HG03520 (cell line): ENCODE results near the gene RTL9.
"Not testable (repeated sequence)": the region's sequence is repeated elsewhere in the genome, so short reads cannot be mapped to it uniquely, and the experiment has no call there.

Experiments used
- ATAC-seq: cut with Tn5 transposase; IDR thresholded peaks from one replicate; pipeline ENCODE4 v1.9.1; 2021; ENCODE audit warnings: mild to moderate bottlenecking, moderate library complexity; ENCODE audit not compliant: unreplicated experiment

RTL9 gene

DNA sequence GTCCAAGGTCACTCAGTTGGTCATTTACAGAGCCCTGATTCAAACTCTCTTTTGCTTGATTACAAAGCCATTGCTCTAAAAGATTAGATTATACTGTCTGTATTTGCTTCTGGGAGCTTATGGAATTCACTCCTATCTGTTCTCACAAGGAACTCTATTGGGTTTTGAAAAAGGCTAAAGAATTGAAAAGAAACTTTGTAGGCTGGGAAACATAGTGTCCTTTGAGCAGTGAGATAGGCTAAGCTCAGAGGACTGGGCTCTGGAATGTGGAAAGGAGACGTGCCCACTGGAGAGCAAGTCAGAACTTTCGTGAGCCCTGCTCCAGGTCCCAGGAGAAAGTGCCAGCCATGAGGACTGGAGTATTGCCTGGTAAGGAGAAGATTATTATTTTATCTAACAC, at the start of gene RTL9:
Gene RTL9 (plus strand): TSS at position 301 of the 400 bp plus-strand sequence. CDS start 91,770 bp downstream, outside the sequence.
- no peak for ATAC-seq

DNA sequence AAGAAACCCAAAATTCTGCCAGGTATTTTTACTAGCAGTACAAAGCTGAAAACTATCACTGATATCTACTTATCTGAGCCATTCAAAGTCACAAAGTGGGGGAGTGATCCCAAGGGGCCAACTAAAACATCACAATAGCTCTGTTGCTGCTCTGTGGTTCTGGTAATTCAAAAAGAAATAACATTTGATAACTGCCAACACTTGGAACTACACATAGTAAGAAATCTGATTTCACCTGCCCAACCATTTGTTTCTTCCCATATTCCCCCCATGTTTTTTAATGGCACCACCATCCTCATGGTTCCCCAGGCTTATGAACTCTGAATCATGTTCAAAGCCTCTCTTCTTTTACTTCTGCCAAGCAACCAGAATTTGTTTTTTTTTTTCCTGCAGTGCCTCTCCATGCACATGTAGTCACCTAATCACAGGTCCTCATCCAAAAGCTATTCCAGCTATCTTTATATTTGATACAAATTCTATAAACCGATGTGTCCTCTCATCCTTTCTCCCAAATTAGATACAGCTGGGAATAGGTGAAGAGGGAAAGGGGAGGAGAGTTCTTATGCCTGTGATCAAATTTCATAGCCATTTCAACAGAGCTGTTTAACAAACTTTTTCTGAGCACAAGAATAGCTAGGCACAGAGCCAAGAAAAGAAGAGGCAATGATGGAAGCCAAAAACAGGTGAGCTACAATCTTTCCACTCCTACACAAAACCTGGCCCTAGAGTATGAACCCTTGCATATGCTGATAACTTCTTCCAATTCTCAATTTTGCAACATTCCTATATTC, 48.5 kb upstream of the RTL9 start:
- no peak for ATAC-seq

GRCh38 chrX:110310896-110311295, 47.8 kb upstream of the RTL9 start:
- peak; percentile 76 for ATAC-seq

DNA sequence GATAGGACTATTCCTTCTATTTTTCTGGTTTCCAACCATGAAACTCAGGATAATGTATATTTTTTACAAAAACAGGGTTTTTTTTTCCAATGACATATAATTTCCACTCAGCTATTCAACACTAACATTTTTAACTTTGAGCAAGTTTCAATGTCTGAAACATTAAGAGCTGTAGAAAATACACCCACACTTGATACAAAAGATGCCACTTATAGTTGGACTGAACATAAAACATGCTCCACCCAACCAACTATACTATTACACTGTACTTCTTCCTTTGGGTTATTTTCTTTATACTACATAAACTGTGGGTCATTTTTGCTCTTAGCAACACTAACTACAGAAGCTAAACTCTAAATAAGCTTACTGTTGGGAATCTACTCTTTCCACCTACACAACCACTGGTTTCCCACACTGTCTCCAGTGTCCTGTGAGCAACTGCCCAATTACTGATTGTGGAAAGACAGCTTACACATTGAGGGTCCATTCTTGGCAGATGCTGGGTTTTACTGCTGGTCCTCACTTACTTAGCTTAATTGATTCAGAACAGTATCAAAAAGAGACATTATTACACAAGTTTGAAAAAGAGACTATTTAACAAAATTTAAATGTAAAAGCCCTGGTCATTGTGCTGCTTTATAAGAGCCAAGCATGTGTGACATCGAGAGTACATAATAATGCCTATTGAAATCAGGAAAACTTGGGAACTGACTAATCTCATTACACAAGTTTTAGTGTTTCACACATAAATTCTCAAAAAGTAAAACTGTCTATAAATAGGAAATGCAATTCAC, 47.0 kb upstream of the RTL9 start:
- no peak for ATAC-seq

- ATAC-seq, result no peak
Measured at GRCh38 chrX:110315551-110315950, 43.1 kb upstream of the RTL9 start.

DNA sequence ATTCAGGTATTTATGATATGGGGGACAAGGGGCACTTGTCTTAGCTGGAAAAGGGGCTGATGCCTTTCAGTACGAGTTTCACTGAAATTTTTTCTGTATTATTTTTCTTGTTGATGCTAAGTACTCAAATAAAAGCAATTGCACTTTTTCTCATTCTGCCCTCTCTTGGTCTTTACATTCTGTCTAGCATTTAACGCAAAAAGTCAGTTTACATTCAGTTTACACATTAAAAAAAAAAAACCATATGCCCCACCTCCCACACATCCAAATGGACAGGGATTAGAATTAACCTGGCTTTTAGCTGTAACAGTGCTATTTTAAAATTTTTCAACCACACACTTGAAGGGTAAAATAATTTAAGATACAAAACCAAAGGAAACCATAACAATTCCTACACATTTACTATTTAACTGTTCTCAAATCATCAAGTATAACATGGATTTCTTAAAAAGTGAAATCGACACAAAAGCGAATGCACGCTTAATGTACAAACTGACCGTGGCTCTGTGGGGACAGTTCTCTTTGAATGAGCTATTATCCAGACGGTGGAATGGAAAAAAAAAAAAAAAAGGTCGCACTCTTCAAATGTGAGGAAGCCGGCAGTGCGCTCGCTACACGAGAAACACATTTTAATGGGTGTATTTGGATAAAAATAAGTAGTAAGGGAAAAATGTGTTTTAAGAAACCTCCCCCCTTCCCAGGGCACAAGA, 42.1 kb upstream of the RTL9 start:
- ATAC-seq, result no peak

- peak; percentile 25 for ATAC-seq
Measured at GRCh38 chrX:110317061-110317819, 41.4 kb upstream of the RTL9 start.

GRCh38 chrX:110317820-110318663, 40.6 kb upstream of the RTL9 start, which contains the start of gene AMMECR1:
TSS of gene AMMECR1 (minus strand) at chrX:110318085. CDS start at chrX:110318071, 14 bp downstream.
- peak; percentile 59 for ATAC-seq

- peak; percentile 23 for ATAC-seq
Measured at GRCh38 chrX:110318664-110318968, 40.0 kb upstream of the RTL9 start.

DNA sequence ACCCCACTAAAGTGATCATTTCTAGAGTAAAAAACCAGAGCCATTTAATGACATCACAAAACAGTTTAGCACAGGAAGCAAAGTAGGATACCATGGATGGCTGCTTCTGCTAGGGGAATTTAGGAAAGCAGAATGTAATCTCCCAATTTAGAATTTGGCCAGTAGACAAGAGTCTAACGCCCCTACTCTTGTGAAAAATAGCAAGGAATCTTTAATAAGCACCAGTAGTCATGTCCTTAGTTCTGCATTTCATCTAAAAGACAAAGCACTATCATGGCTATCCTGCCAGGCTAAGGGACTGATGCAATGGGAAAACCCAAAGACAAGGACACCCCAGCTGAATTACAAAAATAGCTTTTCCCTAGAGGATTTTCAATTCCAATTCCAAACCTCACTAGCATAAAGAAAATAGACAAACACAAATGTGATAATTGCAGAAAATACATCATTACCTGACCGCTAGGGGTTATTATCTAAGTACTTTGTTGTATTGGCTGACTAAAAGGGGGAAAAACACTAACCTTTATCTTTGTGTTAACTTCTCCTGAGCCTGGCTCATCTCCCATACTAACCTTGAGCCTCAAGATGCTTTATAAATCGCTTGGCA, 38.2 kb upstream of the RTL9 start:
- ATAC-seq, result no peak

DNA sequence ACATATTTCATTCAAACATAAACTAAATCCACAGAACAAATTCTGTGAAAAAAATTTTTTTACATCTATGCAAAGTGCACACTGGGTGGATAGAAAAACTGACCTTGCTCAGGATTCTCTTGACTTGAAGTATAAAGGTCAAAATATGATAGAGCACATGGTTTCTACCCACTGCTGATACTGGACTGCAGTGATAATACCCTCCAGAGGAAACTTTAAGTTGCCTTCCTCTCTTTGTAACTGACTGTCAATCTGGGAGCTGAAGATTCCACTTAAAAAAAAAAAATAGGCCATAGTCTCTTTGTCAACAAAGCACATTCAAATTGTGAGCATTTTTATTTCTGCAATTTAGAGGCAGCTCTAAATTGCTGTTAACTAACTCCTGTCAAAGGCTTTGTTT, 37.6 kb upstream of the RTL9 start:
- no peak for ATAC-seq

DNA sequence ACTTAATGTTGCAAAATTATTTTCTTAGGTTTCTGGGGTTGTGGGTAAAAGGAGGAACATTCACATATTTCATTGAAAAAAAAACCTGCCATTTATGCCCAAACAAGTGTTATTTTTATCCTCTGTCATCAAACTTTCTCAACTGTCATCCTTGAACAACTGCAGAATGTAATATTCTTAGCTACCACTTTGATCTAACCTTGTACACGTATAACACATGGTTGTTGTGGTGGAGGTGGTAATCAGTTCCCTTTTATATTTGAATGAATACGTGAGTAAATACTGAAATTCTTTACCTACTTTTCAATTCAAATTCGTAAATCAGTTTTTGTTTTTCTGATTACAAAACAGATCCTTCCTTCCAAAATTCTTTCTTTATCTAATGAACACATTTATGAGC, 37.0 kb upstream of the RTL9 start:
- no peak for ATAC-seq

GRCh38 chrX:110322603-110323002, 36.0 kb upstream of the RTL9 start:
- ATAC-seq, result no peak

GRCh38 chrX:110326712-110327111, 31.9 kb upstream of the RTL9 start:
- no peak for ATAC-seq

DNA sequence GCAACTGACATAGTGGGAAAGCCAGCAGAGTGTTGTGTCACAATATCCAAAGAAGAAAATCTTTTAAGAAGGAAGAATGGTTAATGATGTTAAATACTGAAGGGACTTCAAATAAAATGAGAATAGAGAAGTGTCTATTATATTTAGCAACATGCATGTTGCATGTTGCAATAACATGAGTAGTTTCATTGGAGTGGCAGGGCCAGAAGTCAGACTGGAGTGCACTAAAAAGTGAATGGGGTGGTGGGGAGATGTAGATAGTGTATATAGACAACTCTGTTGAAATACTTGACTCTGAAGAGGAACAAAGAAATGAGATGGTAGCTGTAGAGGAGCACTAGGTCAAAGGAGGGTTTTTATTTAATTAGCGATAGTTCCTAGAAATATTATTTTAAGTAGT, 31.3 kb upstream of the RTL9 start:
- no peak for ATAC-seq

DNA sequence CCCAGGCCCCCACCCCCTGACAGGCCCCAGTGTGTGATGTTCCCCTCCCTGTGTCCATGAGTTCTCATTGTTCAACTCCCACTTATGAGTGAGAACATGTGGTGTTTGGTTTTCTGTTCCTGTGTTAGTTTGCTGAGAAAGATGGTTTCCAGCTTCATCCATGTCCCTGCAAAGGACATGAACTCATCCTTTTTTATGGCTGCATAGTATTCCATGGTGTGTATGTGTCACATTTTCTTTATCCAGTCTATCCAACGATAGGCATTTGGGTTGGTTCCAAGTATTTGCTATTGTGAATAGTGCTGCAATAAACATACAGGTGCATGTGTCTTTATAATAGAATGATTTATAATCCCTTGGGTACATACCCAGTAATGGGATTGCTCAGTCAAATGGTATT, 30.0 kb upstream of the RTL9 start:
- ATAC-seq, result not testable (repeated sequence)

- ATAC-seq, result no peak
Measured at GRCh38 chrX:110331444-110332030, 27.1 kb upstream of the RTL9 start.

GRCh38 chrX:110333458-110333857, 25.2 kb upstream of the RTL9 start:
- not testable (repeated sequence) for ATAC-seq

- ATAC-seq, result no peak
Measured at GRCh38 chrX:110338935-110339334, 19.7 kb upstream of the RTL9 start.
